EL (cell line): ENCODE data around the gene MOB3B.
"Not testable (repeated sequence)": the region's sequence is repeated elsewhere in the genome, so short reads cannot be mapped to it uniquely, and the experiment has no call there.

Experiments
- DNase-seq: peaks from one replicate; pipeline ENCODE4 v3.0.0-alpha.2; 2016

Gene MOB3B

DNA sequence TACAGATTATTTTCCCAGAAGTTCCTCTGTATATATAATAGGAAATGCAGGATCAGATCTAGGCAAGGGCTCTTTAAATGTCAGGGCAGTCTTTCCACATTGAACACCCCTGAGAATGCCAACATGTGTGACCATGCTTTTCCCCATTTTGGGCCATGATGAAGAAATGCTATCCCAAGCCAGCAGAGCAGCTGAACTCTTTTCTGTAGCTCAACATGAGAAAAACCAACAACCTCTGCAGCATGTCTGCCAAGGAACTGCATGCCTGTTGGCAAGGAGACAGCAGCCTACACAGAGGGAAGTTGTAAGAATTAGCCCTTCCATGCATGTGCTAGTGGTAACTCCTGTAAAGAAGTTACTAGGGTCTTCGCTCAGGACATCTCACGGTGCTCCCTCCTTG is 15.1 kb downstream of the MOB3B start:
- DNase-seq, result no peak

DNA sequence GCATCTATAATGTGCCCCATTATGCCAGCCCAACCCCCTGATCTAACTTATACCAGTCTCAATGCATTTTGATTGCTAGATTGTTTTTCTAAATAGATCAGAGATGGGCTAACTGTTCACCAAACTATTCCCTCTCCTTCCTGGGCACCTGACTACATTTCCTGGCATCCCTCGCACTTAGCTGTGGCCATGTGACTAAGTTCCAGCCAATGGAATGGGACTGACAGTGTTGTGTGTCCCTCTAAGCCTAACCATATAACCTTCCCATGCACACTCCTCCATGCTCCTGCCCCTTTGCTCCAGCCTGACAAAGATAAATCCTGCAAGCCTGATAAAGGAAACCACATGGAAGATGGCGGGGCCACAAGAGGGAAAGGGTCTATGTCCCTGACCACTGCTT is 17.8 kb downstream of the MOB3B start:
- no peak for DNase-seq

DNA sequence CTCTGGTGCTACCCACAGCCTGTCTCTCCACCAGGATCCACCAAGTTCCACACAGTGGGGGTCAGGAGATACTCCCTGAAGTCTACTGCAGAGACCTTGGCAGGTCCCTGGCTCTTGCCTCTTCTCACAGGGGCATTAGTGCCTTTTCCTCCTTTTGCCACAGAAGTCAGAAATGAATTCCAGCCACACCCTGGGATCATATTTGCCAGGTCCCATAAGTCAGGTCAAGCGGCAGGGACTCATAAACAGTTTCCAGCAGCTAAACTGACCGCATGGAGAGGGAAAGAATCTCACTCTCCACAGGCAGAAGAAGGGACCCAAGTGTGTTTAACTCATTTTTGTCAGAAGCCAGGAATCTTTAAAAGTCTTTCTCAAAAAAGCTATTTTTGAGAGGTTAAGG is 18.8 kb downstream of the MOB3B start:
- DNase-seq, result no peak

DNA sequence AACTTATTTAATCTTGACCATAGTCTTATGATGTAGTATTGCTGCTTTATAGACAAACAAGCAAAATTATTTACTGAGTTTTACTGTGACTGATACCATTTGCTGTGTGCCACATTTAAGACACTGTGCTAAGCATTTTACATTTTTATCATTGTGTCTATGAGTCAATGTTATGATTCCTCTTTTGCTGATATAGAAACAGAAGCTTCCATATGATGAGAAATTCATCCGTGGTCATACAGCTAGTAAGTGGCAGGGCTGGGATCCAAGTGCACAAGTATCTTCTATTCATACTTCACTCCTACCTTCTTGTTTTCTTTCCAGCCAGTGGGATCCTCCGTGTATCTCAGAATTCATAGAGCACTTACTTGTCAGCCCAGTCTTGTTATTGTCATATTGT is 22.6 kb downstream of the MOB3B start:
- DNase-seq, result no peak

DNA sequence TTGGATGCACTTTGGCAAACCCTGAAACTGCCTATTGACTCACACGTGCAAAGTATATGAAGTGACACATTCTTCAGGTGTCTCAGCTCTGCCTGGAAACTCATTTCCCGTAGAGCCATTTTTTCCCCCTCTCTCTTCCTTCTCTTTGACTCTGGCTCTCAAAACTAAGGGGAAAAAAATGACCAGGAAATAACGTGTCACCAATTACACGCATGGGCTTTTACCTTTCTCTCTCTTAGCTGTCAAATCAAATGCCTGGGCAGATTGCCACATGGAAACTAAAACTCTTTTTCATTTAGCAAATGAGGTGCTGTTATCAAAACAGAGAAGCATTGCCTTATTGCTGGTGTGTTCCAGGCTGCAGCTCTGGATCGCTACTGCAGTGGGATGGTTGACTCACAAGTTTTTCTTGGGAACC is 23.9 kb downstream of the MOB3B start:
- no peak for DNase-seq

DNA sequence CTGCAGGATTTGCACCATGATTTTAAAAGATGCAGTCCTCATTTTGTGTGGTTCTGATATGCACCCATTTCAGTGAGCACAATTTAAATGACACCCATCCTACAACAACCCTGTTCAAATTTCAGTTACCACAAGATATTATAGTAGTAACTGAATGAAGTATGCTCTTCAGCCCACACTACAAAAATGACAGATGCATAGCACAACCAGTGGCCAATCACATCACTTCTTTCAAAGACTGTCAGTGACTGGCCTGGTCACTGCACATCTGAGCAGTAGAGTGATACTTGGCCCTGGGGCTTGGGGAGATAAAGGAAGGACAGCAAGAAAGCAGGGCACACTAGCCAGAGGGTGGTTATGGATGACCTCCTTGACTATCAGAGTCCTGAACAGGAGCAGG is 25.4 kb downstream of the MOB3B start:
- no peak for DNase-seq

DNA sequence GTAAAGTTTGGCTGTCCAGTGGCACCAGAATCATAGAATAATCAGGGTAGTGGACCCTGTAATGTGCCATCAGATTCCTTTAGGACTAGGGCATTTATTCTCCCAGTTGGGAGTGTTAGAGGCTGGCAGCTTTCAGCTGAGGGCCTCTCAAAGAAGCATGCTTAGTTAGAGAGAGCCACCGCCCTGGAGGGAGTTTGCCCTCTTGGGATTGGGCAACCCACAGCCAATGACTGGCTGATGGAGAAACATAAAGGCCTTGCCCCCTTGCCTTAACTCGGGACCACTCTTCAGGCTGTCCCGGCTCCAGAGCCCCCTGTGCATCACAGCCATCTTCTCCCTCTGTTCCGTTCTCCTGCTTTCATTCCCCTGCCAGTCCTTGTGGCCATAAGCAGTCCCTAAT is 26.0 kb downstream of the MOB3B start:
- DNase-seq, result no peak

DNA sequence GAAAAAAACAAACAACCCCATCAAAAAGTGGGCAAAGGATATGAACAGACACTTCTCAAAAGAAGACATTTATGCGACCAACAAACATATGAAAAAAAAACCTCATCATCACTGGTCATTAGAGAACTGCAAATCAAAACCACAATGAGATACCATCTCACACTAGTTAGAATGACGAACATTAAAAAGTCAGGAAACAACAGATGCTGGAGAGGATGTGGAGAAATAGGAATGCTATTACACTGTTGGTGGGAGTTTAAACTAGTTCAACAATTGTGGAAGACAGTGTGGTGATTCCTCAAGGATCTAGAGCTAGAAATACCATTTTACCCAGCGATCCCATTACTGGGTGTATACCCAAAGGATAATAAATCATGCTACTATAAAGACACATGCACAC is 28.7 kb downstream of the MOB3B start:
- not testable (repeated sequence) for DNase-seq

DNA sequence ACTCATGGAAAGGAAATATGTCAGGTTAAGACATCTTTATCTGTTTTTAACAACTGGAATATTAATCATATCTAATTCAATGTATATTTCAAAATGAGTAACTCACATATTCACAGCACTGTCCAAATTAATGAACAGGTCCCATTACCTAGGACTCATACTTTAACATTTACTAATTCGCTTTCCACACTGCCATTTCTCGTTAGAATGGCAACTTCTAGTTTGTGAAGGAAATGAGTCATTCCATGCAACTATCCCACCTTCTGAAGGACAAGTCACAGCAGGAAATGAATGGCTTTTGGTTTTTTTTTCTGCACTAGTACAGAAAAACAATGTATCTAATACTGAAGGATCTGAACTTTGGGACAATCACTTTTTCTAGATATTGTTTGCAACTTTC is 30.2 kb downstream of the MOB3B start:
- peak; percentile 45 for DNase-seq

DNA sequence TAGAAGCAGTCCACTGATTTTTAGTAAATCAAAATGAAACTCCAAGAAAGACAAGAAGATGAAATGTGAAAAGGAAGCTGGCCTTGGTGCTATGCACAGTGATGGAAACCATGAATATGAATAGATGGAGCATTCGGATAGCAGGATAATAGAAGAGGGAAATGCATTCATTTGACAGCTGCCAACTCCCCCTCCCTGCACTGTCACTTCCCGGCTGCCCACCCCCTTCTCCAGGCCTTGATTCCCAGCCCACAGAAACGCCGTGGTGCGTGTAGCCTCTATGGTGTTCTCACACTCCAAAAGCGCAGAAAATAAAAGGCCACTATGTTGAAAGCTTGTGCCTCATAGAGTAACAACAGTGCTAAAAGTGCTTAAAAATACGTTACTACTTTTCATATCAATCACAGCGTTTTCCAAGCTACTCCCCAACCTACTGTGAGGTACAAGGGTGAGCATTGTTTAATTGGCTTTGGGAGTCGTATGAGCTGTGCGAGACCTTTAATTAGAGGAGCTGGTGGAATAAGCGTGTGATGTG is 31.7 kb downstream of the MOB3B start:
- DNase-seq, result no peak

DNA sequence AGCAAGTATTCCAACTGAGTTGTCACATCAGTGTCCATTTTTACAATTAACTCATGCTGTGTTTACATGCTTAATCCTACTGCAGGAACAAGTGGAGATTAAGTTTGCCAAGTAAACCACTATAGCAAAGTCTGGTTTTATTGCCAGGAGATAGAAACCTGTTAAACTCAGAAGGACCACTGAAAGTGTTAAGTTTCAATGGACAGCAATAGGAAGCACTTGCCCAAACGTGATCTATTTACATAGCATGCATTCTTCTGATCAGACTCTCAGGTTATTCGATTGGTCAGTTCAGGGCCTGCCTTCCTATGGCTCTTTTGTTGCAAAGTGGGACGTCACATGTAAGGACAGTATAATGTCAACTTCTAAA is 33.5 kb downstream of the MOB3B start:
- no peak for DNase-seq

DNA sequence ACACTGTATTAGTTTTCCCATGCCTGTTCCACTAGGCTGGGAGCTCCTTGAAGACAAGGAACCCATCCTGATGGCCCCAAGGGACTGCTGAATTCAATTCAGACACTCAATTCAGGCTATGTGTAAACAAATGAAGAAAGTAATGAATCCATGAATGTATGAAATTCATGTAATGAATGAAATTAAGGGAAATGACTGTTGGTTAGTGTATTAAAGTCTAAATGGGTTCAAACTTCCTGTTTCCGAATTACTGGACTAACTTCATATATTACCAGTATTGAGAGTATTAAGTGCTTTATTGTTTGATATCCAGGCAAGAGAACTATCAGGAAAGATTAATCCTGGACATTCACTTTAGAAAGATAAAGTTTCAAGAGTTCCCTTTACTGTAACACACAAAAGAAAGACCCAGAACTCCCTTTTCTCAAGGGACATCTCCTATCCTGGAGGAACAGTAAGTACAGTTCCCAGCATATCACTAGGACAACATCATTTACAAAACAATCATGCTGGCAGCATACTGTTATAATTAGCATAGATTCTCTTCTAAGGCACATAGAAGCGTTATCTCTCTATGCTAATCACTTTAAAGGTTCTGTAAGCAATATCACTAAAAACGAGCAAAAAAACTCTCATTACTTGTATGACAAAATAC is 34.0 kb downstream of the MOB3B start:
- DNase-seq, result no peak

DNA sequence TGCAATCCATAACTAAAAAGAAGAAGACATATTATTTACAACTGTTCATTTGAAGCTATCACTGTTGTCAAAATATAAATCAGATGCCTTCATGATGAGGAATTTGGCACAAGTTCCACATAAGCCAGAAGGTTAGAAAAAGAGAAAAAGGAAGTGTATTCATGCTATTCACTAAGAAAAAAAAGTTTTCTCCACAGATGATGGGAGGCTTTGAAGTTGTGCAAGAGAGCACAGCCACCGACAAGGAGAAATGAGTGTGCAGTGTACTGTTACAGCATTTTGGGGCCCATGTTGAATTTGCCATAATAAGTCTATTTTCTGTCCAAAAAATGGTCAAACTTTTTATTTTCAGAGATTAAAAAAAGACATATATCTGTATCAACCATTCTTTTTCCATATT is 38.5 kb downstream of the MOB3B start:
- no peak for DNase-seq

DNA sequence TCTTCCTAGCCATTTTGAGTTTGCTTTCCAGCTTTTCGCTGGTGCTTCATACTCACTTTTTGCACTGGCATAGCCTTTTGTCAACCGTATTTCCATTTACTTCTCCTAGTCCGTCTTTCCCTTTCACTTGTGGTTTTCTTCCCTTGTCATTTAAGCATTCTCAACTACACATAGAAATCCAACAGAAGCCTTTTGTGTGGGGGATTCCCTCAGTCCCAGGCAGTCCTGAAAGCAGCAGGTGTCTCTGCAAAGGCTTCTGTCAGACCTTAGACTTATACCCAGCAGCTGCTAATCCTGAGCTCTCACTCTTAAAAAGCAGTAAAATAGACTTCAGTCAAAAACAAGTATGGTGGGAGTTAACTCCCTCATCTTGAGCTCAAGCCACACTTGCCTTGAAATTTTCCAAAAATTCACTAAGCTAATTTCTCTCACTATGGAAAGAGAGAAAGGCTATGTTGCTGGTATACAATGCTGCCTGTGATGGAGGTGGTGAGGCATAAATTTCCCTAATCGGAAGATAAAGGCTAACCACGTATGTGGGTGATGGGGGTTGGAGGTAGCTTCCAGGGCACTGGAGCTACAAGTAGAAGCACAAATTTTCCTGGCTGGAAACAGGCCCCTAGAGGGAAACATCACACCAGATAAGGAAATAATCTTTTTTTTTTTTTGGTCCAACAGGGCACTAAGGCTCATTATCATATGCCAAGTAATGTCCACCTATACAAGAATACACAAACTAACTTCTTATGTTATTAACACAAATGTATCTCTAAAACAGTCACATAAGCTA is 40.3 kb downstream of the MOB3B start:
- no peak for DNase-seq

DNA sequence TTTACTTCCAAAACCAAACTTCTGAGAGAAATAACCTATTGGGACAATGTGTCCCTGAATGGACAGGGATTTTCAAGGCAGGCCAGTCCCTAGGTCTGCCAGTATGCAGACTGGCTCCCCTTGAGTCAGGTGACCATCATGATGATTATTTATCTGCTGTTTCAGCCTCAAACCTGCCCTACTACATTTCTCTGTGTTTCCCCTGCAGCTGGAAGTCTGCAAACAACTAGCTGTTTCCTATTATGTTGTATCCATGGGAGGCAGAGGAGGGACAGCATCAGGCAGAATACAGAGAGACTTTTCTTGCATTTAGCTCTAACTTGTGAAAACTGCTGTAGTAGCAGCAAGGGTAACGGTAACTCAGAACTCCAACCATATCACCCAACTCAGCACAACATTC is 41.7 kb downstream of the MOB3B start:
- DNase-seq, result no peak

DNA sequence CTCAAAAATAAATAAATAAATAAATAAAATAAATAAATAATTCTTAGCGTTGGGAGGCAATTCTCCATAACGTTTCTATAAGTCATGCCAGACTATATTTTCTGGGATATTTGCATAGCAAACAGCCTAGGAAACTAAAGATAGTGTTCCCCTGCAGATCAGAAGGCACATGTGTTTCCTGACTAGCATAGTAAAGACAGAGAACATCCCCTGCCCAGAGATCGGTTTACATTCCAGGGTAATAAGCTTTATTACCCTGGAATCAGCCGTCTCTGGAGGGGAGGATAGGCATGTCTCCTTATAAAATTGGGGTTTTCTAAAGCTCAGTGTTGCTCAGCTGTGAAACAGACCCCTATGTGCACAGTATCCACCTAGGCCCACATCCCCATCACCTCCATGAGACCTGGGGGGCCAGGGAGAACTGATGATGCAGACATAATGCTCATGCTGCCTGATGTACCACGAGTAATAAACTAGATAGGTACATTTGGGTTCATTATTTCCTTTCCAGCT is 42.4 kb downstream of the MOB3B start:
- DNase-seq, result no peak

DNA sequence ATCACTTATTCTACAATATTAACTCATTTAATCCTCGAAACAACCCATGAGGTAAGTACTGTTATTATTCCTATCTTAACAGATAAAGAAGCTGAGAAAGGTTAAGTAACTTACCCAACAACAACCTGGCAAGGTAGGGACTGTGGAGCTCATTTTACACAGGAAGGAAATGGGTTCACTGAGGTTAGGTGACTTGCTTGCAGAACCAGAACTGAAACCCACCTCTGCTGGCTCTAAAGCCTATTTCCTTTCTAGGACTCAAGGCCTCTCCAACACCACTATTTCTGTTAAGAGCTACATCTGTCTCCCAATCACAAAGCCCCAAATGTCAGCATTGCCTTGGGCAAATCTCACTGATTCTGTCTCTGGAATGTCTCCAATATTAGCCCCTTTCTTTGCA is 44.5 kb downstream of the MOB3B start:
- DNase-seq, result no peak

DNA sequence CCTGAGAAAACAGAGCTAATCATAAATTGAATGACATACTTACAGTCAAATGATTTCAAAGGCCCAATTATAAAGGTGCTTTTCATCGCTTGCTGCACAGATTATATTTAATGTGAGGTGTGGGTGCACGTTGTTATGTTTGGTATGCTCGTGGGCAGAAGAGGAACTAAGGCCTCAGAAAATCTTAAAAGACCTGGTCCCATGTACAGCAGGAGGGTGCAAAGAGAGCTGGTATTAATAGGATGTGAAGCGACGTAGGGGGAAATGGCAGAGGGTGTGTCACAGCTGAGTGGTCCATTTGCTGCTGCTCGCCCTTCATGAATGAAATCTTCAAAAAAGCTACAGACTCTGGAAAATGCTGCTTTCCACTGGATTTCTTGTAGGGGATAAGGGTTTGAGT is 46.0 kb downstream of the MOB3B start:
- no peak for DNase-seq

DNA sequence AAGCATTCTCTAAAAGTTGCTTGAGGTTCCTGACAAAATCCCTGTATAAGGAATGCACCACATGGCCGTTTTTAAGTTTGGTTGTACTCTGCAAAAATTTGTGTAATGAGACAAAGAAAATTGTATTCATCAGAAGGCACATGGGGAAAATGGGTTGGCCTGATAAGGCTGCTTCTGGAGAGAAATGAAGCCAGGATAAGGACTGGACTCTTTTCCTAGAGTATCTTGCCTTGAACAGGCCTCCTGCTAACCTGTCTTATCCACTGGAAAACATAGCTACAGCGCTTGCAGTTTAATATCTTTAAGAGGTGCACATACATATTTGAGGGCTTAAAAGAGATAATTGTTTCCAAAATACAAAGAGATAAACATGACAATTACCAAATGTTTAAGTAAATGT is 46.9 kb downstream of the MOB3B start:
- DNase-seq, result no peak

DNA sequence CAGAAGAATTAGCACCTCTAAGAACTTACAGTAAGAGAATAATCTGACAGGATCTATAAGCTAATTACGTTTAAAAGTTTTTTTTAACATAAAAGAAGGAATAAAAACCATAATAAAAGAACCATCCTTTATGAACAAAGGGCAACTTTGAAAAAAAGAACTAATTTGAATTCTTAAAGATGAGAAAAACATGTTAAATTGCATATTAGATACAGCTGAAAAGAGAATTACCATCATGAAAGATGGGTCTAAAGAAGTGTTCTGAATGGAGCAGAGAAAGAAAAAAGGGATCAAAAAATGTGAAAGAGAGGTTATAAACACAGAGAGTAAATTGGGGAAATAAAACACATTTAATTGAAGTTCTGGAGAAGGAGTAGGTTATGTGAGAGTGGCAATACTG is 51.3 kb downstream of the MOB3B start:
- DNase-seq, result no peak

DNA sequence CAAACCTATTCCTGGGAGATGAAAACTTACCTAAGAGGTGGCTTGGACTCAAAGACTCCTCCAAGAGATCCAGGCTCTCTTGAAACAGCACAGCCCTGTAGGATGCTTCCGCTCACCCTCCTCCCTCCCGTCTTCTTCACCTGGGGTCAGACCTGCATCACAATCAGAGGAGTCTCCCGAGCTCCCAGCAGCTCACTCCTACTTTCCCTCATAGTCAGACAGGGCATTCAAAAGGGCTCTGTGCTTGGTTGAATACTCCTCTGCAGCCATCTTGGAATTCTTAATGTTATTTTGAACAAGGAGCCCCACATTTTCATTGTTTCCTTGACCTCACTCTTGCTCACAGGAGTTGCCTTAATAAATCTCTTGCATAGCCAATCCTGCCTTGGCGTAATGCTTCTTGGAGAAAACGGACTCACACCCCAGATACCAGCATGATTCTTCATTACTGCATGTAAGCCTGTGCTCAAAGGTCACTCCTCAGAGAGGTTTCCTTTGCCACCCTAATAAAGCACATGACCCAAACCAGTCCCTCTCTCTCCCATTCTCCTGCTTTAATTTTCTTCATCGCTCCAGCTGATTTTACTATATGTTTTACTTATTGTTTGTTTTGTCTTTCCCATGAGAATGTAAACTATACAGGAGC is 52.6 kb downstream of the MOB3B start:
- DNase-seq, result no peak

DNA sequence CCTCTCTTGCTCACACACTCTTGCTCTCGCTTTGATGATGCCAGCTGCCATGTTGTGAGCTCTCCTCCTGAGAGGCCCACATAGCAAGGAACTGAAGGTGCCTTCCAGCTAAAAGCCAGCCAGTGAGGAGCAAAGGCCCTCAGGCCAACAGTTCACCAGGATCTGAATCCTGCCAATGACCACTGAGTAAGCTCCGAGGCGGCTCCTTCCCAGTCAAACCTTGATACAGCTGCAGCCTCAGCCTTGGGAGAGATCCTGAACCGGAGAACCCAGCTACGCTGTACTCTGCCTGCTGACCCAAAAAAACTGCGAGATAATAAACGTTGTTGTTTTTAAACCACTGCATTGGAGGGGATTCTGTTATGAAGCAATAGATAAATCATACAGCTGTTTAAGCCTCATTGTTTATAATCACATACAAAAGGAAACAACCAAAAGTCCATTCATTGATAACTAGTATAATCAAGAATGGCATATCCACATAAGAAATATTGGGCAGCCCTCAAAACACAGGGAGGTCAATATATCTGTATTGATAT is 54.5 kb downstream of the MOB3B start:
- no peak for DNase-seq

DNA sequence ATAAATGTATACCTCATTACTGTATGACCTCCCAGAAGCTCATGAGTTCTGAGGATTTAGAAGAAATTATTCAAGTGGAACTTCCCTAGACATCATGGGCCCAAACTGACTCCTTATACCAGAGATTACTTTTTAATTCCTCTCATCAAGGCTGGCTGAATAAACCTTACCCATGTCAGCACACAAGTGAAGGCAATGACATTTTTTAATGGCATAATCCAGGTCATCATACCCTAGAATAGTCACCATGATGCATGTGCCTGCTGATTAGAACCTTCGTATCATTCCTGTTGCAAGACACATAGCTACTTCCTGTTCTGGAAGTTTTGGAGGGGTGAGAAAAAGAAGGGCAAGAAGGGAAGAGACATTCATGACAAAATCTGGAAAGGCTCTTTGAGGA is 55.3 kb downstream of the MOB3B start:
- no peak for DNase-seq

DNA sequence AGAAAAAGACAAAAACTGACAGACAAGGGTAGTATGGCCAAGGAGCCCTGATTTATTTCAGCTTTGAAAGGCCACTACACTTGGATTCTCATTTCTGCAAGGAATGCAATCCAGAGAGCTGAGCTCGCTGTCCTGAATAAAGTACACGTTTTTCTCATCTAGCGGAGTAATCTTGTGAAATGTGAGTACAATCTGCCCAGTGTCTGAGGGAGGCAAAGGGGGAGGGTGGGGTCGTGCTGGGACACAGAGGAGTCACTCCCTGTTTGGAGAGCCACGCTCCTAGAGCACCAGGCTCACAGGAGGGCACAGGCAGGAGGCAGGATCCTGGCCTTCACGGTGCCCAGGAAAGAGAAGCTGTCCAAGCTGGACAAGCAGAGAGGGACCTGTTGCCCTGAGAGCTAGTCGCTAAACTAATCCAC is 56.5 kb downstream of the MOB3B start:
- no peak for DNase-seq
